CD4-positive, alpha-beta T cell treated with Interleukin-15 for 1 hour (primary cell): ENCODE data around the gene CDC40.
"Not testable (repeated sequence)": the region's sequence is repeated elsewhere in the genome, so short reads cannot be mapped to it uniquely, and the experiment has no call there.

Experiments used
- DNase-seq: peaks from one replicate; pipeline ENCODE4 v3.0.0-alpha.2; 2020

CDC40 gene

DNA sequence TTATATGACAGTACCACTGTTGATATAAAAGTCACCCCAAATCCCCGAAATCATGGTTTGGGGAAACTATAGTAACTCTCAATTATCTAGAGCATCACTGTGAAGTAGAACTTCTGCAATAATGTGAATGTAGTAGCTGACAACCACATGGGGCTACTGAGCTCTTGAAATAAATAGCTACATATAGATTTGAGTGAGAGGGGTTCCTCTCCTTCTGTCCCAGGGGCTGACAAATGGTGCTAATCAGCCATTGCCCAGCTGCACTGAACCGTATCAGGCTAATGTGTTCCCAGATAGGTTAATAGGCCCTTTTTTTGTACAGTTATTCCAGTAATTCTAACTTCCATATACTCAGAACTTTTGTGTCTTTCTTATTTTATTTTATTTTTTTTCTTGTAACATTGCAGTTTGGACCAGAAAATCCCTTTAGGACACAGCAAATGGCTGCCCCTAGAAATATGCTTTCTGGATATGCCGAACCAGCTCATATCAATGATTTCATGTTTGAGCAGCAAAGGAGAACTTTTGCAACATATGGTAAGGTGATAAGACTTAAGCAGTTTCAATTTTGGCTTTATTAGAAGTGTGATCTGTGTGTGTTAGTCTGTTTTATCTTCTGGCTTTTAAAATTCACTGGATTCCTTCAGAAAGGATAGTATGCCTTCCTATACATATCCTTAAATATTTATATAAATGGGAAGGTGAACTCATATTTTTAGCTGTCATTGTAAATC is 21.1 kb downstream of the CDC40 start:
- DNase-seq = no peak

DNA sequence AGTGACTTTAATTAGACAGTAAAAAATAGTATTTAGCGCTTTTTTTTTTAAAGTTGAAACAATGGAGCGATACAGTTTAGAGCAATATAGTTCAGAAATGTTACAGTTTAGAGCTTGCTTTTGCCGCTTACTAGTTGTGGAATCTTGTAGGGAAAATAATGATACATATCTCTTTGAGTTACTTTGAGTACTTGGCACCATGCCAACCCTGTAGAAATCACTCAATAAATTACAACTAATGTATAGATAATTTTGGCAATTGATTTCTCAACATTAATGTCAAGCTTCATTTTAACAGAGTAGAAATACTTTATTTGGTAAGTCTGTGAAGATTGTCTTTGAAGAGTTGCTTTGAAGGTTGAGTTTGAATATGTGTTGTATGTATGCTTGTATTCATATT is 27.4 kb downstream of the CDC40 start:
- DNase-seq = no peak

DNA sequence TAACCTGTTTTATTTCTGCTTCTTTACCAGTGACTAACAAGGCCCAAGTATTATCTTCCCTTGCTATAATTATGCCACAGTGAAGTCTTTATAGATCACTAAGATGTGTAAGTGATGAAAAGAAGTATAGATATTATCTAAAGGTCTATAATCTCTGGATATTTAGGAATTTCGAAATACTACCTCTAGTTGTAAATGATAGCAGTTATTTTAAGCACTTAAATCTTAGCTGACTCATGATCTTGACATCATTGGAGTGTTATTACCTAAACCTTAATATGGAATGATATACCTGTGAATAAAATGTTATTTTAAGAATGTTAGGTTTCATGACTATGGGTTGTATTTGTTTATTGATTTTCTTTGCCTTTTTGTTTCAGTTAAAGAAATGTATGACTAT is 31.5 kb downstream of the CDC40 start:
- no peak for DNase-seq

DNA sequence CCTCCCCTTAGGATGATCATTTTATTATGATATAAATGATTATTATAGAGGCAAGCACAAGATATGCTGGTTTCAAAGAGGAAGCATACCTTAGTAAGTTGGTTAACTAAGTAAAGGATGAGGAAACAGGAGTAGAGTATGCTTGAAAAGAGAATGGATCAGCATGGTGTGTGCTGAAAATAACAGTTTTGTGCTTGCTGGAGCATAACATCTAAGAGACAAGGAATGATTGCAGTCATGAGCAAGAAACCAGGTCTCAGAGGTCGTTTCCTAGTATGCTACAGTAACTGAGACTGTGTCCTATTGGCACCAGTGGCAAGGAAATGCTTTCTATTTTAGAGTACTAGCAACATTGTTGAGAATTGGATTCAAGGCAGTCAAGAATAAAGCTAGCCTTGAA is 34.1 kb downstream of the CDC40 start:
- DNase-seq = no peak

DNA sequence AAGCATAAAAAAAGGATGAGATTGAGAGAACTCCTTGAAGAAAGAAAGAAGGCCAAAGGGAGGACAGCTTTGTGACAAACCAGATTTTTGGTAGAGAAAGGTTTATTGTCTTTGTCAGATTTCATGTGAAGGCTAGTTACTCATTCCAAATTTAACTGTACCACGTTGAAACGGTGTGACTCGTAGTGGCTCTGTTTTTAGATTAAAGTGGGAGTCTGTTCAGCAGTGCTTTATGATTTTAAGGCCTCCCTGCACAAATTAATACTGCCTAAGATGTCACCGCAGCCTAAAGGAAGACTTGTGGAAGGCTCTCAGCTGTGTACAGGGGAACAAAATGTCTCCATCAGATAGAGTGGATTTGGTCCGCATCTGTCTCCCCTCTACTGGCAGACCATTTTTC is 35.9 kb downstream of the CDC40 start:
- DNase-seq = no peak

DNA sequence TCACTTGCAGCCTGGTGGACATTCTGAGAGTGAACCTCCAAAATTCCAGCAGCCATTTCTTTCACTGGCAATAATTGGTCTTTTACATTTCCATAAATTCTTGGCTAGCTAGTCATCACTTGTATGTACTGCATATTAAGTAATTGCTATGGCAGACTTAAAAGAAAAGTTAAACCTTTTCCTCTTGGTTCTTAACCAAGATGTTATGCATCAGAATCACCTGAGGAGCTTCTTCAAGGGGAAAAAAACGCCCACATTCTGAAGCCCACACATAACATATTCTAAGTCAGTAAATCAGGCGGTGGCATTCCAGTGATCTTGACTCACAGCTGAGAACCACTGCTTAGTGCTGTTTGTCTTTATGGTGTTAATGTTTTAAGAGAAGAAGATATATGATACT is 37.0 kb downstream of the CDC40 start:
- DNase-seq = no peak

DNA sequence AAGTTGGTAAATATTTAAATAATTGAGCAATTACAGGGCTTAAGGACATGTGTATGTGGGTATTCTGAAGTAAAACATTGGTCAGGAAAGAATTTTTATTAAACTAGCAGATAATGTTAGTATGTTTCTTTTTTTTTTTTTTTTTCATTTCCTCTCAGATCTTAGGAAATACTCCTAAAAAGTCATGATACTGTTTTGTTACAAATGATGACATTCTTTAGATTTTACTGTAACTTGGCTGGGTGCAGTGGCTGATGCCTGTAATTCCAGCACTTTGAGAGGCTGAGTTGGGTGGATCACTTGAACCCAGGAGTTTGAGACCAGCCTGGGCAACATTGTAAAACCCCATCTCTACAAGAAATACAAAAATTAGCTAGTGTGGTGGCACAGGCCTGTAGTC is 41.5 kb downstream of the CDC40 start:
- DNase-seq = no peak

DNA sequence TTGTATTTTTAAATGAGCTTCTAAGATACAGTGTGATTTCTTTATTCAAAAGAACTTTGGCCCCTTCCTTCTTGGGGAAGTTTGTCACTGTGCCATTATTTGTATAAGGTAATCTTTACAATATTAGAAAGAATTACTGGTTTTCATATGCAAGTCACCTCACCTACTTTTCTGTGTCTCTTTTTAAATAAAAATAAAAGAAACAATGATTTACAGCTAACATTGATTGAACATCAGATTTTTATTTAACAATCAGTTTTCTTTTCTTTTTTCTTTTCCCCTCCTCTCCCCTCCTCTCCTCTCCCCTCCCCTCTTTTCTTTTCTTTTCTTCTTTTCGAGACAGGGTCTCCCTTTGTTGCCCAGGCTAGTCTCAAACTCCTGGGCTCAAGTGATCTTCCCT is 46.0 kb downstream of the CDC40 start:
- DNase-seq = no peak

DNA sequence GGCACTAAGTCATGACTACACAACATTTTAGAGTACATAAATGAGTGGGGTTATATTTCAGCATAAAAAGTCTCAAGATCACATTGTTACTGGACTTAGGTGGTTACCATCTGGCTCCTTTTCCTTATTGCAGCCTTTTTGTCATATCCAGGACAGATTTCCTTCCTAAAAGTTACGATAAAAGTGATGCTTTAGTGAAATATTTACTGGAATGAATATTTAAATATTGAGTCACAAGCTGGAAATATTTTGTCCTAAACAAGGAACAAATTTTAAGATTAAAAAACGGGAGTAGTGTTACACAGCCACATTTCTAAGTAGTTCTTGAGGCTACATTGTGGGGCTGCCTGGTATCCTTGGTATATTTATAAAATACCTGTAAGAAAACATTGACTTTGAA is 52.2 kb downstream of the CDC40 start:
- DNase-seq = no peak

DNA sequence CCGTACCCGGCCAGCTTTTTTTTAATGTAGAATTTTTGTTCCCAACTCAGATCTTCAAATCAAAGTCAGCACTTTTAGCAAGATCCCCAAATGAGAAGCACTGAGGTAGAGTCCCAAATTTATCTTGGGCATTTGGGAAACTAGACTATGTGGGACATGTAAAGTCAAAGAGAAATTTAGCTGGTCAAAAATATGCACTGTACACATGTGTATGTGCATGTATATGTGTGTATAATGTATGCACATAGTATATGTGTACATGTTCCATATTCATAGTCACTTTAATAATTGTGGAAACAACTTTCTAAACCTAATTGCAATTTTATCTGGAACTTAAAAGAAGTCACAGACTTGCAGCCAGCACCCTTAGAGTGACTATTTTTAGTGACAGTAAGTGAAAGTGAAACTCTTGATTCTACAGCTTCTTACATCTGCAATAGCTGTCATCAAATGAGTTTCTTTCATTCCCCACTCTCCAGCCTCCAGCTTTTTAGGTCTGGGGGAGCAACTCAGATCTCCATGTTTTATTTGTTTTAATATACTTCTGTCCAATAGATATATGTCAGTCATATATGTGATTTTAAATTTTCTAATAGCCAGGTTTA is 53.6 kb downstream of the CDC40 start:
- DNase-seq = no peak

DNA sequence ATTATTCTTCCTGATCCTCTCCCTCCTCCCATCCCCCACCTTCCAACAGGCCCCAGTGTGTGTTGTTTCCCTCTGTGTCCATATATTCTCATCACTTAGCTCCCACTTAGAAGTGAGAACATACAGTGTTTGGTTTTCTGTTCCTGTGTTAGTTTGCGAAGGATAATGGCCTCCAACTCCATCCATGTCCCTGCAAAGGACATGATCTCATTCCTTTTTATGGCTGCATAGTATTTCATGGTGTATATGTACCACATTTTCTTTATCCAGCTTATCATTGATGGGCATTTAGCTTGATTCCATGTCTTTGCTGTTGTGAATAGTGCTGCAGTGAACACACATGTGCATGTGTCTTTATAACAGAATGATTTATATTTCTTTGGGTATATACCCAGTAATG is 55.8 kb downstream of the CDC40 start:
- DNase-seq = not testable (repeated sequence)

DNA sequence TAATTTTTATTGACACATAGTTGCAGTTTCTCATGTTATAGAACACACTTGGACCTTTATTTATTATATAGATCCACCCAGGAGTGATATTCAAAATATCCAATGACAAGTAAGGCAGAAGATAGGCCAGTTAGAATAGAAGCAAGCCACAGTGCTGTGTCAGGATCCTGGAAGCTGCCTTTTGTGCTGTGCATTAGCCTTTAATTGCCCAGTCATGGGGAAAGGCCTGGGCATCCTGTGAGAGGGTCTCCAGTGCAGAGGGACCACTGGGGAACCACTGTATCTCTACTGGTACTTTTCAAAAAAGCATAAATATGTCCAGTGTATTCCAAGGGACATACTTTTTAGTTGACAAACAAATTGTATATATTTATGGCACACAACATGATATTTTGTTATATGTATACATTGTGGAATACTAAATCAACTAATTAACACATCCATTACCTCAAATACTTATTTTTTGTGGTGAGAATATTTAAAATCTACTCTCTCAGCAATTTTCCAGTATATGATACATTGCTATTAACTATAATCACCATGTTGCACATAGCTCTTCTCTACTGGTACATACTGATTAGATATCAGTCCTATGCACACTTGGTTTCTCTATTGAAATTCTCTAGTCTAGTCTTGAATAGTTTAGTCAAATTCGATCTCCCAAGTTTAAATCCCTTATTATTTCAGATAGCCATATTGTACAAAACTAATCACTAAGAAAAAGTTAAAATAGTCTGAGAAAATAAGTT is 59.5 kb downstream of the CDC40 start:
- DNase-seq = no peak

DNA sequence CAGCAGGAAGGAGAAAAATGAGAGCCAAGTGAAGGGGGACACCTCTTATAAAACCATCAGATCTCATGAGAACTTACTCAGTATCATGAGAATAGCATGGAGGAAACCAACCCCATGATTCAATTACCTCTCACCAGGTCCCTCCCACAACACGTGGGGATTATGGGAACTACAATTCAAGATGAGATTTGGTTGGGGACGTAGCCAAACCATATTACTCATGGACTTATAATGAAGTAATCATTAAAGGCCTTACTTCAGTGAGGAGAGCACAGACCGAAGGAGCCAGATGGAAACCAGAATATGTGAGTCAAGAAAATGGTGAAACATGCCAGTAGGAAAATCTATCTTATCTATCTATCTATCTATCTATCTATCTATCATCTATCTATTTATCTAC is 64.4 kb downstream of the CDC40 start:
- not testable (repeated sequence) for DNase-seq

DNA sequence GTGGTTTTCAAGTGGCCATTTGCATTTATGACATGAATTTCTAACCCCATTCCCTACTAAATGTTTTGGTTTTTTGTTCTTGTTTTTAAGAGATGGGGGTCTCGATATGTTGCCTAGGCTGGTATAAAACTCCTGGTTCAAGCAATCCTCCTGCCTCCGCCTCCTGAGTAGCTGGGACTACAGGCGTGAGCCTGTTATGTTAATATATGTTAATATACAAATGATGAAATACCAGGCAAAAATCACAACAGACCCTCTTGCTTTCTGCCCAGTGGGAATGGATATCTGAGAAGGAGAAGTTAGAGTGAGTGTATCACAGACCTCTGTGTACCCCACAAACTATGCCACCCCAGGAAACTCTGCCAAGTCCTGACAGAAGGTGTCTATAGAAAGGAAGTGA is 66.2 kb downstream of the CDC40 start:
- DNase-seq = no peak

DNA sequence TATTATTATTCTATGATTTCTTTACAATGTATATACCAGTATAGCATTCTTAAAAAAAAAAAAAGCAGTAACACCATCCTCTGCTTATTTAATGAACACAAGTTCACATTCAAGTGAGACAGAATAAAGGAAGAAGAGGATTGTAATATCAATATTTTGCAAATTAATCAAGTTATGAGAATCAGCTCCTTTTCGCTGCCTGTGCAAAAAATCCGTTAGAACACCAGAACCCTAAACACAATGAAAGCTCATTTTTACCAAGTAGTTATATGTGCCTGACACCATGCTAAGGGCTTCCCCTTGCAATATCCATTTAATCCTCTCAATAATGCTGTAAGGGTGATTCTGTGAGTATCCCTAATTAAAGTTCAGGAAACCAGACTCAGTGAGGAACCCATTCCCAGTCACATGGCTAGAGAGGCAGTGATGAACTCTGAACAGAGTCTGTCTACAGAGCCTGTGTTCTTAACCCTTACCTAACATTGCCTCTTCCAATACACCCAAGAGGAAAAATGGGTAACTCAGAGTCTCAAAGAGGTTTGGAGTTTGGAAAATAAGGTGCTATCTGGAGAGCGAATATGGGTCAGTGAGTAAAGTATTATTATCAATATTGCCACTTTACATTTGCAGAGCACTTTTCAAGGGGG is 66.8 kb downstream of the CDC40 start:
- no peak for DNase-seq

DNA sequence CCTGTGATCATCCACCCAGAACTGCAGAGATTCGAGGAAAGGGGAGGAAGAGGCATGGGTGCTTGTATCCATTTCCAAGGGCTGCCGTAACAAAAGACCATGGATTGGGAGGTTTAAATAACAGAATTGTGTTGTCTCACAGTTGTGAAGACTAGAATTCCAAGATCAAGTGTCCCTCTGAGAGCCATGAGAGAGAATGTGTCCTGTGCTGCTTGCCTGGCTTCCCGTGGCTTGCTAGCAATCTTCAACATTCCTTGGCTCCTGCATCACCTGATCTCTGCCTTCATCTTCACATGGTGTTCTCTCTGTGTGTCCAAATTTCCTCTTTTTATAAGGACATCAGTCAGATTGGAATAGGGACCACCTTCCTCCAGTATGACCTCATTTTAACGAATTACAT is 69.8 kb downstream of the CDC40 start:
- no peak for DNase-seq

DNA sequence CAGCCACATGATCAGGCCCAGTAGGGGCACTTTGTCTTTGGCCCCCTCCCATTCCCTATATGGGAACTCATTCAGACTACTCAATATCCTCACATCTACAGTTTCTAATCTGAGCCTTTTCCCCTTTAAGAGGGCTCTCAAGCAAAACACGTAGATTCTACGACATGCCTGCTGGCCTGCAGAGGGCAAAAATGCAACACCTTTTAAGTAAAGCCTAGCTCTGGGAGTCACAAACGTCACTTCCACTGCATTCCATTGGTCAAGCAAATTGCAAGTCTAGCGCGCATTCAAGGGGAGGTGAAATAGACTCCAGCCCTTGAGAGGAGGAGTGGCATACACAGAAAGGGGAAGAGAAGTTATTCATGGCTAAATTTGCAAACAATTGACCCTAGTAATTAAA is 70.6 kb downstream of the CDC40 start:
- DNase-seq = no peak

DNA sequence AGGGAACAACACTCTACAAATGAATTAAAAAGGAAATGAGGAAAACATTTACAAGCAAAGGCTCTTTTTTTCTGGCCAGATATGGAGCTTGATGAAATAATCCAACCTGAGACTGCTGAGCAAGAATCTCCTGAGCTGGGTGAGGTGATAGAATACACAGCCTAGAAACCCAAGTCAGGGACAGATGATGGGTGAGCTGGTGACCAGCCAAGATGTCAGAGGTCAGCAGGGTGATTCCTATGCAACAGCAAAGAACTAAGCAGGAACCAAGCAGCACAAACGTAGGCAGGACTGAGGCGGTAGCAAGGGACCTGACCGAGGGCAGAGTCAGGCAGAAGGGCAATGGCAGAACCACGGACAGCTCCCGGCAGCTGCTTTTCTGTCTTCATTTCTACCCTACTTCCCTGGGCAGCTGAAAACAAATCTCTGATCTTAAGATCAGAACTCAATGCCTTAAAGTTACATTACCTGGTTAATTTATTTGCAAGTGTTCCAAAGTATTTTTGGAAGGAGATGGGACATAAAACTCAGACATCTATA is 75.1 kb downstream of the CDC40 start:
- no peak for DNase-seq

DNA sequence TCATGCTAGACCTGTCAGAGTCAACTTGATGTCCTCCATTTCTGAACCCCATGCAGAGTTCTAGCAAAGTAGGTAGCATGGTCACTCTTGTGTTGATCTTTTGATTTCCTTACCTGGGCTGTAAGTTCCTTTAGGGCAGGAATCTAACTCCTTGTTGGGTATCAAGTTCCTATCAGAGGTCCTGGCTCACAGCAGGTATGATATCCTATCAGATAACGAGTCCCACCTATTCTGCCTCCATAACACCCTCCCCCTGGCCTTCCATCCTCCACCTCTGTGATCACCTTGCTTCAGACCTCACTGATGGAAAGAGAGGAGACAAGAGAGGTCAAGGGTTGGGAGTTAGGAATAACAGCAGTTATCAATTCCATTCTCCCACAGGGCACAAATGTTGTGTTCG is 76.1 kb downstream of the CDC40 start:
- DNase-seq = no peak

DNA sequence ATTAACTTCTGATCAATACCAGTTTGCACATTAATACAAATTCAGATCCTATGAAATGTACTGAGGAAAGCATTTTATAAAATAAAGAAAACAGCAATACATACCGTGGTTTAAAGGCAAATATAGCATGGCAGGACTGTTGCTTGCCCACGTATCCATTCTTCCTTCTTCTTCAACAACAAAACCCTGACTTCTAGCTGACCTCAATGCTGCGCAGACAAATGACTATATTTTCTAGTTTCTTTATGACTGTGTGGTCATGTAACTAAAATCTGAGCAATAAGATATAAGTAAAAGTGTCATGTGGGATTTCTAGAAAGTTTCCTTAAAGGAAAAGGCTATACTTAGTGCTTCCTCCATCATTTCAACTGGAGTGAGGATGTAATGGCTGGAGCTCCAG is 85.0 kb downstream of the CDC40 start:
- DNase-seq = no peak

DNA sequence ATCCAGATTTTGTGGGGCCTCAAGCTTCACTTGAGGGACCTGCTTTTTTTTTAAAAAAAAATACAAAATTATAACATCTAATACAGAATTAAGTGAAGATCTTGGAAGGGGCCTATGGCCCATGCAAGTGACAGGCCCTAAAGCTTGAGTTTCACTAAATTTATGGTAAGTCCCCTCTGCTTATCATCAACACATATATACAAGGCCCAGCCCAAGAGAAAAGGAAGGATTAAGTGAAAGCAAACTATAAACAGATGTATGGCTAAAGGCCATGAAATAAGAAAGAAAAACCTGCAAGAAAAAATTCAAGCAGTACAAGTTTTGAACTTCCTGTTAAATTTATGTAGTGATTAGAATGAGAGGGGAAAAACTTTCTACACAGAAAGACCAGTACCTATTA is 86.8 kb downstream of the CDC40 start:
- no peak for DNase-seq

DNA sequence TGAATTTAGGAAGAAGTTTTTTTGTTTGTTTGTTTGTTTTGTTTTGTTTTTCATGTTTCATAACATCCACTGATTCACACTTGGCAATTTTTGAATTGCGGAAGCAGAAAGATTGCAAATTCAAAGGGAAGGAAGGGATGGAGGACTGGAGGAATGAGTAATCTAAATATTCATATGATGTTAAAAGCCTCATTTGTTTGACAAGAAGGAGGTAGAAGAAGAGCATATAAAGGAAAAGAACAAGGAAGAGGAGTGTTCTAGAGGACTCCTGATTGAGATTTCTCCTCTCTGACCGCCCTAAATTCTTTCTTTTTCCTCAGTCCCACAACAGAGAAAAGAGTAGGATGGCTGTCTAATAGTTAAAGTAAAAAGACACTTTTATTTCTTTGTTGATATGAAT is 89.4 kb downstream of the CDC40 start:
- no peak for DNase-seq

DNA sequence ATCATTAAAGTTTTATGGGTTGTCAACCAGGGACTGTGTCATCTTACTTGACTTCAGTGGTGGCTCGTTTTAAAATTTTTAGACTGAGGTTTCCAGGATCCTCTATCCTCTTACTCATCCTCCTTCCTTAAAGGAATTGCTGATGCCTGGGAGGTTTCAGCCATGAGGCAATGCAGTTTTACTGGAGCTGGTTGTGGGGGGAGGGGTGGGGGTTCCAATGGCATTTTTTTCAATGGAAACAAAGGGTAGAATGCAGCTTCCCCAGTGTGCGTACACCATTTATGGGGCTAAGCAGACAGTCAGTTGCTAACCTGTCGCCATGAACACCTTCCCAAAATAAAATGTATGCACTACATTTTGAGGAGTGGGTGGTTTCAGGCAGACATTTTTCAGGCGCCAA is 89.9 kb downstream of the CDC40 start:
- no peak for DNase-seq

DNA sequence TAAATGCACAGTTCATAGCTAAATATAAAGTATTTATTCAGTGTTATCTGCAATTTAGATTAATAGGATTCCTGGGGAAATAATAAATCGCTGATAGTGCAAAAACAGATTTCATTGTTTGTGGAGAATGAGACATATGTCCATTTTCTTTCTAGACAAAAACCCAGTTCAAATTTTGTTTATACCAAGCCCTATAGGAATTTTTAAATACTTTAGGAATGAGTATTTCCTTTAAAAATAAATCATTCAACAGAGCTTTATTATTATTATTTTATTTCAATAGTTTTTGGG is 91.5 kb downstream of the CDC40 start:
- no peak for DNase-seq
